HG03095 (cell line): ENCODE results near the gene SENP3.
"Not testable (repeated sequence)": the region's sequence is repeated elsewhere in the genome, so short reads cannot be mapped to it uniquely, and the experiment has no call there.

Experiments used
- ATAC-seq: cut with Tn5 transposase; IDR thresholded peaks from one replicate; pipeline ENCODE4 v1.9.1; 2021; ENCODE audit warnings: moderate library complexity; ENCODE audit not compliant: unreplicated experiment

Gene SENP3

DNA sequence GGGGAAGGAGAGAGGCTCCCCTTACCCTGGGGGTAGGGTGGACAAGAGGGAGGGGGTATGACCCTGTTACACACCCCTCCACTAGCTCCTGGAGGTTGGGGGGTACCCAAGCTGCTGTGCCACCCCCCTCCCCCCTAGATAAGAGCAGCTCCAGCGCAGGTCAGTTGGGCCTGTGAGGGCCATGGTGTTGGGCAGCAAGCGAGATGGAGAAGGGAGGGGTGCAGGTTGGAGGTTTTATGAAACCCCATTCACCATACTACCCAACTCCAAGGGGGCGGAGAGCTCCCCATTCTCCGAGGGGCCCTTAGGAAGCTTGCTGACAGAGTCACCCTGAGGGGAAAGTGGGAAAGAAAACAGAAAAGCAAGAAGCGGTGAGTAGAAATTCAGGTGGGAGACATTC is 29.9 kb downstream of the SENP3 start:
- no peak for ATAC-seq

DNA sequence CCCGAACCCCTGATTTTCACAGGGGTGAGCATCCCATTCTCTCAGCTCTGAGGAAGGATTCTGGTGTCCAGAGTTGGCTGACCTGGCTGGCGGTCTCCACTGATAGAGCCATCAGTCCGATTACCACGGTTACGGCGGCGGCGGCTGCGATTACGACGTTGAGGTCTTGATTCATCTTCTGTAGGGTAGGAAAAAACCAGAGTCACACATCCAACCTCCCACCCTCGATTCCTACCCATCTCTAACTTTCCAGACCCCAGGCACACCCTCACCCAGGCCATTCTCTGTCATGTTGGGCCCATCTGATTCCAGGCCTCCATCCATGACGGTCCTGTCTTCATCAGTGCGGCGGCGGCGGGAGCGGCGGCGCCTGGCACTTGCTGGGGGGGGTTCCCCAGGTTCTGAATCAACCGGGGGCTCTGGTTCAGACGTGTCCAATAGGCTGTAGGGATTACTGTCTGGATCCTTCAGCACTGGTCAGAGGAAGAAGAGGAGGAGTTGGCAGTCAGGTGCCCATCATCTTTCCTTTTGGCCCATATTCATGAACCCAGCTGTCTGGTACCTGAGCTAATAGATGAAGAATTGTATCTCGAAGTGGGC is 30.8 kb downstream of the SENP3 start:
- no peak for ATAC-seq

DNA sequence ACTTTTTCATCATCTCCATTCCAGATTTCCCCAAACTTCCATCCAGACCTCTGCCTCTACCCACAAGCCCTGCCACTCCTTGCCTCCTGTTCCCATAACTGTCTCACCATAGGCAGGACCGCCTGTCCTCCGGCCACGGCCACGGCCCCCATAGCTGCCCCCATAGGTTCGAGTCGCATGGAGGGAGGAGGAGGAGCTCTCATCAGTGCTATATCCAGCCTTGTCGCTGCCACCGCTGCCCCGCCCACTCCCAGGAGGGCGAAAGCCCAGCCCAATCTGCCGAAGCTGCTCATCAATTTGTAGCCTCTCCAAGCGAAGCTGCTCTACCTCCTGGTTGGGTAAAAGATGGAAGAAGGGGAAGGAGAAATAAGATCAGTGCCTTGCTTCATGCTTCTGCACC is 31.6 kb downstream of the SENP3 start:
- no peak for ATAC-seq

DNA sequence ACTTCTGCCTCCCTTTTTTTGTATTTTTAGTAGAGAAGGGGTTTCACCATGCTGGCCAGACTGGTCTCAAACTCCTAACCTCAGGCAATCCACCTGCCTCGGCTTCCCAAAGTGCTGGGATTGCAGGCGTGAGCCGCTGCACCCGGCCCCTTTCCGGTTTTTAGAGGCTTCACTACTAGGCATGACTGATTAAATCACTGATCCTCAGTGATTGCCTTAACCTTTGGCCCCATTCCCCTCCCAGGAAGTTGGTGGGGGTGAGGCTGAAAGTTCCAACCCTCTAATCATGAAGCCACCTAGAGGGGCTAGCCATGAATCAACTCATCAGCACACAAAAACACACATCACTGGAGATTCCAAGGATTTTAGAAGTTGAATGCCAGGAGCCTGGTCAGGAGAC is 35.8 kb downstream of the SENP3 start:
- not testable (repeated sequence) for ATAC-seq

DNA sequence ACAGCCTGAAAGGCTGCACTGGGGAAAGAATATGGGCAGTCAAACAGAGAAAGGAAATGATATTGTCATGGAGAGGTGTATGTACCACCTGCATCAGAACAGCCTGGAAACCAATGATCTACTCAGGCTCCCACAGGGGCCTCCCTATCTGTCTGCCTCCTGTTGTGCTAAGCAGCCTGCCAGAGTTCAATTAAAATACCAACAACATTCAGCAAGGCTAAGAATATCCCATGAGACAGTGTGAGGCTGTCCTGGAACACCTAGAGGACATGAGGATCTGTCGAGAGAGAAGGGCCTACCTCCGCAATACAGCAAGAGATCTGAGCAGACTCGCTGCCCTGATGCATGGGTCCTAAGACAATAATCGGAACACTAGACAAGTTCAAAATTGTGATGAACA is 44.6 kb downstream of the SENP3 start:
- ATAC-seq = no peak

DNA sequence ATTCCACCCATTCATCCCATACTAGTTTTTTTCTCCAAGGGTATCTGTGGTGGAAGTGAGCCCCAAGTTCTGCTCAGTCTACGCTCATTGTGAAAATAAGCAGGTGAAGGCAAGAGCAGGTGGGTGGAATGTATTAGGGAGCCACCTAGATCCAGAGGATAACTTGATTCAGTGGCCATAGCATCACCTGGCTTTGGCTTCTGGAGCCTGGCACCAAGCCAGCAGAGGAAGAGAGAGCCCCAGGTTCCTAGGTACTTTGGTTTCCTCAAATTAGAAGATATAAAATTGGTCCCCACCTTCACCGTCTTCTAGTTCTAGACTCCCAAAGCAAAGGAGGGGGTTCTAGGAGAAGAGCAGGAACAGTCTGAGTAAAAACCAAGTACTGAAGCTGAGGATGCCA is 48.9 kb downstream of the SENP3 start:
- no peak for ATAC-seq

DNA sequence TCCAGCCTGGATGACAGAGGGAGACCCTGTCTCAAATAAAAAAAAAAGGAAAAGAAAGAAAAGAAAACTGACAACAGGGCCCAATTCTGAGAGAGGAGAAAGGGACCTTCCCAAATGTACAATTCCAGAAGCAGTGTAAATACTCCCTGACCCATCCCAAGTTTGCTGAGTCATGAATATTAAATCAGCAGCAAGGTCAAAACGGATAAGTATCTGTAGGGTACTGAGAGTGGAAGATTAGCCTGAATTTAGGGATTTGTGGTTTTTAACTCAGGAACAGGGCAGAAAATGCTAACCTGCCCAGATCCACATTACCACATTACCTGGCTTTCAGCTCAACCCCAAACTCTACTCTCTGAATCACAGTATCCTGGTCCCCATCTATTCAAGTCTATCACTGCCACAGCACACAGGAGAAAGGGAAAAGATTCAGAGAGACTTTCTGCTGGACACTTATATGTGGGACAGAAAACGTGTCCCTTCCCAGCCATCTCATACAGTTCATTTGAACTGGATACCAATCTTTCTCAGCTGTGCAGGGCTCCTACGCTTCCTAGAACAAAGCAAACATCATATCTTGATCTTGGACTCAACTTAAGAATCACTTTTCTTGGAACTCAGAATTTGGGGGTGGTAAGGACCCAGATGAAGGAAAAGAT is 50.0 kb downstream of the SENP3 start:
- ATAC-seq = no peak

DNA sequence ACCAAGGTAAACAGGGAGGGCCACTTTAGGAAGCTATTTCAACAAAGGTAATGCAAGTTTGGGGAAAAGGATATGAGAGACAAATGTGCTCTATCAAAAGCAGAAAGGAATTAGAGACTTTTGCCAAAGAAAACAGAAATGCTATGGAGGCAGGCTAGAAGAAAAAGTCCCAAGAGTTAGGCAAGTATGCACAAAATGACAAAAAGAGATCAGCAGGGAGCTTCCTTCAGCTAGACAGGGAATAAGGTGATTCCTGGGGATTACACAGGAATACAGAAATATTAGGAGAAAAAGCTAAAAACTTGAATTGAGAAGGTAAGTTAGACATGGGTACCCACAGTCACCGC is 50.5 kb downstream of the SENP3 start:
- ATAC-seq = no peak

DNA sequence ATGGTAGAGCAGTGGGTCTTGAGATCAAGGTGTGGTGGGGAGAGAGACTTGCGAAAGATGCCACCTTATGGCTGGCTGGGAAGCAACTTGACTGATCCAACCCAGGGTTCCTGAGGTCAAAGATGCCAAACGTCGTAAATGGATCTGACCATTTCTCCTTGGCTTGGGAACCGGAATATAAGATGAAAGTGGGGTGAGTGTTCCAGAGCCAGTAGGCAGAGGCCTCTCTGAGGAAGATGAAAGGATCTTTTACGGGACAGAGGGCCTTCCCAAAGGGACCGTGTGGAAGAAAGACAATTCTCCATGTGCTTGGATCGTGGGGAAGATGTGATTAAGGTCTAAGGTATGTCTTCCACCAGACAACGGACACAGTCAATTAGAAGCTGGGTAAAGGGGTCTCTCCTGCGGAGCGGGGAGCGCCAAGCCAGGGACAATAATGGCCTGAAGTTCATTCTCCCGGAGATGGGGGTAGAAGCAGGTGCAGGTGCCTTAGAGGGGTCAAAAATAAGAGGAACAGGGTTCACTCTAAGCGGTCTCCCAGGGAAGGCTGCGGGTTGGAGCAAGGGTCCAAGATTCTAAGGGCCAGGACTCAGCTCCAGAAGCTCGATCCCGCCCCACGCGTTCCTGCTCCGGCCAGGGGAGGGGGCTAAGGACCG is 52.2 kb downstream of the SENP3 start:
- ATAC-seq = no peak

DNA sequence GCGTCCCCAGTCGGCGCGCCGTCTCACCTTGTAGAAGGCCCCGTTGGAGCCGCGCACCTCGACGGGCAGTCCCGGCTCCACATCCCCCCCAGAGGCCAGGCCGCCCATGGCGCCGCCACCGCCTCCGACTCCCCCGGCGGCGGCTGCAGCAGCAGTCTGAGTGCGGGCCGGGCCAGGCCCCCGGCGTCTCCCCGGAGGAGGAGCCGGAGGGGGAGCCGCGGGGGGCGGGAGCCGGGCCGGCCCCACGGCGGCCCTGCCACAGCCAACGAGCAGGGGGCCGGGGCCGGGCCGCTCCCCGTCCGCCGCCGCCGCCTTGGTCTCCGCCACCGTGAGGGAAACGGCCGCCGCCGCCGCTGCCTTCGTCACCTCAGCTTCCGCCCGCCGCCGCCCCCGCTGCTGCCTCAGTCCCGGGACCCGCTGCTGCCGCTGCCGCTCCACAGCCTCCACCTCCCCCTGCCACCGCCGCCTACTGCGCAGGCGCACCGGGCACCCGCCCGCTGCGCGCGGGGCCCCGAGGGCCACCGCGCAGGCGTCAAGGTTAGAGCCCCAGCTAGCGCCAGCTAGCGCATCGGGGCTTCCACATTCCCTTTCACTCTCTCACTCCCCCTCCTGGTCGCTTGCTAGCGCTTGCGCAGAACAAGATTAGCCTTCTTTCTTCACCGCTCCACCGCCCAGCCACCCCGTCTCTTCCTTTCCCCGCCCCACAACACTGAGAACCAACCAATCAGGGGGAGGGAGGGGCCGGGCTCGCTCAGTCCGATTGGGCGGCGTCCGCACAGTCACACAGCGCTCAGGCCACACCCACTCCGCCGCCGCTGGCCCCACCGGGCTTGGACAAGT is 52.9 kb downstream of the SENP3 start, which contains the start of gene FXR2:
Gene FXR2 (minus strand): TSS at position 473 of the 840 bp plus-strand sequence. CDS start 365 bp downstream, at position 108.
- ATAC-seq = peak; percentile 82

DNA sequence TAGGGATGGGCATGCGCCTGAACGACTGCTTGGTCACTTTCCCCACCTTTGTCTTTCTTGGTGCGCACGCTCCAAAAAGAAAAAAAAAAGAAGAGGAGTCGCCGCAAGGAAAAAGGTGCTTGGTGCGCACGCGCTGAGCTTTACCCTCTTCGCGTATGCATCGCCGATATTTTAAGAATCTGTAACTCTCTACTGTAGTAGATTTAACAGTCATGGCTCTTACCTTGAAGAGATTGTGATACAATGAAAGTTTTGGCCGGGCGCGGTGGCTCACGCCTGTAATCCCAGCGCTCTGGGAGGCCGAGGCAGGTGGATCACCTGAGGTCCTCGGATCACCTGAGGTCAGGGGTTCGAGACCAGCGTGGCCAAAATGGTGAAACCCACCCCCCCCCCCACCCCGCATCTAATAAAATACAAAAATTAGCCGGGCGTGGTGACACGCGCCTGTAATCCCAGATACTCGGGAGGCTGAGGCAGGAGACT is 53.6 kb downstream of the SENP3 start:
- no peak for ATAC-seq

DNA sequence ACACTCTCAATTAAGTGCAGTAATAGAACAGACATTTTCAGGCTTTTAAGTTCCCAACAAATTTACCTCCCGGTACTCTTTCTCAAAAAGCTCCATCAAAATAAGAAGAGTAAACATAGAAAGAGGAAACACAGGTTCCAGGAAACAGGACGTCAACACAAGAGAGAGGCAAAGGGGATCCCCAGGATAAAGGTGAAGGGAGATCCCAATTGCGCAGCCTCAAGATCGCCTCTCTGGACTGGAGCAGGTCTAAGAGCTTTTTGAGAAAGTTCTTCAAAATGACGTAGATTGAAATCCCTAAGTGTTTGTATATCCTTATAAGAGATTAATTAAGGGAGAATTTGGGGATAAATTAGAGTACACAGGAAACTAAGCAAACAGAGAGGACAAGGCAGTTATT is 56.9 kb downstream of the SENP3 start:
- no peak for ATAC-seq

DNA sequence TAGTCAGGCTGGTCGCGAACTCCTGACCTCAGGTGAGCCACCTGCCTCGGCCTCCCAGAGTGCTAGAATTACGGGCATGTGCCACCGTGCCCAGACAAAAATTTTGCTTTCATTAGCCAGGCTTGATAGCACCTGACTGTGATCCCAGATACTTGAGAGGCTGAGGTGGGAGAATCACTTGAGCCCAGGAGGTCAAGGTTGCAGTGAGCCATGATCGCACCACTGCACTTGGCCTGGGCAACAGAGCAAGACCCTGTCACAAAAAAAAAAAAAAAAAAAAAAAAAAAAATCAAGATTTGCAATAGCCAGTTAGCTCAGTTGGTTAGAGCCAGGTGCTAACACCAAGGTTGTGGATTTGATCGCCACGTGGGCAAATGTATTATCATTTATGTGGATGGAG is 59.1 kb downstream of the SENP3 start:
- ATAC-seq = no peak
